Thyroid gland (tissue), 4 donors: ENCODE results near the gene ART5. TPM values are rescaled to one million over a fixed set of nuclear protein-coding genes. Genes with fewer than 3 reads are reported as not detected.
A peak's percentile ranks its signal among the peaks of the same experiment; 100 is the strongest.

ENCODE experiments used
- DNase-seq, 2 donors: peaks; one replicate each; pipeline ENCODE4 v3.0.0-alpha.2; 2019
- H3K27ac ChIP-seq, 3 donors: fragments of 200-600 bp; sonication (generic); 1 replicate in 2 of 3; 2 replicates in 1 of 3; pipeline ENCODE4 v1.5.1; 2016 to 2019; ENCODE audit warnings: mild to moderate bottlenecking in 1 of 3, moderate library complexity in 1 of 3
- H3K27me3 ChIP-seq: fragments of 200-600 bp; sonication (generic); one replicate; pipeline ENCODE4 v1.5.1; 2019
- H3K36me3 ChIP-seq, 2 donors: fragments of 200-600 bp; sonication (generic); one replicate each; pipeline ENCODE4 v1.5.1; 2016 to 2019
- H3K4me1 ChIP-seq, 2 donors: fragments of 200-600 bp; sonication (generic); one replicate each; pipeline ENCODE4 v1.5.1; 2017 to 2019
- H3K4me3 ChIP-seq, 3 donors: fragments of 200-600 bp; sonication (generic); replicated peaks in 1 of 3; 1 replicate in 2 of 3; 2 replicates in 1 of 3; pipeline ENCODE4 v1.5.1; 2016; ENCODE audit warnings: mild to moderate bottlenecking in 1 of 3
- H3K9me3 ChIP-seq: fragments of 200-600 bp; sonication (generic); one replicate; pipeline ENCODE4 v1.5.1; 2017
- CTCF ChIP-seq, 6 experiments: fragments of 200-600 bp in 3 of 6; fragments of 450-650 bp in 3 of 6; sonication (generic) in 3 of 6; IDR thresholded peaks; one replicate each; pipeline ENCODE4 v1.5.1; 2016 to 2019; ENCODE audit warnings: antibody characterized with exemption in 6 of 6, mild to moderate bottlenecking in 2 of 6, inconsistent platforms in 1 of 6, moderate library complexity in 1 of 6
- POLR2A ChIP-seq, 2 donors: fragments of 450-650 bp; IDR thresholded peaks; one replicate each; pipeline ENCODE4 v1.6.1; 2017; ENCODE audit warnings: antibody characterized with exemption in 2 of 2, mild to moderate bottlenecking in 2 of 2, moderate library complexity in 1 of 2
- WGBS, 2 donors: methylation state at CpG; one replicate each; pipeline ENCODE4 v1.1.5; 2017; 5-methylcytosine and 5-hydroxymethylcytosine counted together
- intact Hi-C: fragments of 100-400 bp; cut with DNase I; formaldehyde crosslinking; loops from one replicate; pipeline ENCODE4 v1.15.1; 2023
- total RNA-seq, 4 donors: library from RNA; depleted of rRNA; stranded (reverse); fragments of >200 nt; gene quantifications; one replicate each; pipeline ENCODE4 v1.2.3, GENCODE V29; 2016

Gene ART5
- total RNA-seq, 4 donors from 2014 or later, result 1.6 to 11.8 (median 2.7) TPM

- Histone ChIP-seq H3K36me3 (no peaks in the 10 kb centered on the region), H3K9me3 (no peaks in the 10 kb centered on the region), H3K27me3 (no peaks in the 10 kb centered on the region), H3K4me1 (no peaks in the 10 kb centered on the region), H3K4me3 (no peak overlapping the region), H3K27ac (no peak overlapping the region)
- DNase-seq, result no peak
- TF ChIP-seq CTCF (IDR thresholded peaks at IDR 0.05), result no peak
- TF ChIP-seq POLR2A (IDR thresholded peaks at IDR 0.05), result no peak
- WGBS, 2 donors, result 91 to 94% methylated on average over 4 of the region's 4 CpGs
- intact Hi-C loops, result no loop called here
These were observed 10.5 kb downstream of the ART5 start for GRCh38 chr11:3631331-3631730.

GRCh38 chr11:3627291-3627690 is 14.5 kb downstream of the ART5 start:
- no peak overlapping the region for H3K27ac ChIP-seq
- H3K4me3 ChIP-seq, result no peak overlapping the region
- WGBS, 2 donors, result 90 to 100% methylated on average over 1 of the region's 1 CpG
- no peak for TF ChIP-seq POLR2A (IDR thresholded peaks at IDR 0.05)
- no peak for TF ChIP-seq CTCF (IDR thresholded peaks at IDR 0.05)
- H3K9me3 ChIP-seq, result no peaks in the 10 kb centered on the region
- no peaks in the 10 kb centered on the region for H3K36me3 ChIP-seq
- H3K27me3 ChIP-seq, result no peaks in the 10 kb centered on the region
- no peak for DNase-seq
- no peaks in the 10 kb centered on the region for H3K4me1 ChIP-seq
- intact Hi-C loops, result no loop called here

- TF ChIP-seq CTCF (IDR thresholded peaks at IDR 0.05) (no peak), POLR2A (IDR thresholded peaks at IDR 0.05) (no peak)
- Histone ChIP-seq H3K27me3 (no peaks in the 10 kb centered on the region), H3K36me3 (no peaks in the 10 kb centered on the region), H3K27ac (no peak overlapping the region), H3K4me1 (no peaks in the 10 kb centered on the region), H3K4me3 (no peak overlapping the region), H3K9me3 (no peaks in the 10 kb centered on the region)
- WGBS, 2 donors, result 84 to 88% methylated on average over 23 of the region's 23 CpGs
- intact Hi-C loops, result no loop called here
- DNase-seq, result peak in 1 of 2 donors; percentile 25
These were observed 15.4 kb downstream of the ART5 start for GRCh38 chr11:3626250-3626960.

GRCh38 chr11:3623767-3624458 is 17.9 kb downstream of the ART5 start:
- H3K4me3 ChIP-seq, result no peak overlapping the region
- intact Hi-C loops, result no loop called here

More at GRCh38 chr11:3623767-3624458, 17.9 kb downstream of the ART5 start:
- no peak overlapping the region for H3K27ac ChIP-seq
- H3K36me3 ChIP-seq, result no peaks in the 10 kb centered on the region
- no peaks in the 10 kb centered on the region for H3K27me3 ChIP-seq
- DNase-seq, result no peak
- WGBS, 2 donors, result 61 to 64% methylated on average over 8 of the region's 8 CpGs
- no peaks in the 10 kb centered on the region for H3K9me3 ChIP-seq
- H3K4me1 ChIP-seq, result no peaks in the 10 kb centered on the region
- TF ChIP-seq POLR2A (IDR thresholded peaks at IDR 0.05) (no peak), CTCF (IDR thresholded peaks at IDR 0.05) (no peak)
